ENCODE measurements around the gene PBXIP1.
"Not testable (repeated sequence)": the region's sequence is repeated elsewhere in the genome, so short reads cannot be mapped to it uniquely, and the experiment has no call there.

Gene PBXIP1

DNA sequence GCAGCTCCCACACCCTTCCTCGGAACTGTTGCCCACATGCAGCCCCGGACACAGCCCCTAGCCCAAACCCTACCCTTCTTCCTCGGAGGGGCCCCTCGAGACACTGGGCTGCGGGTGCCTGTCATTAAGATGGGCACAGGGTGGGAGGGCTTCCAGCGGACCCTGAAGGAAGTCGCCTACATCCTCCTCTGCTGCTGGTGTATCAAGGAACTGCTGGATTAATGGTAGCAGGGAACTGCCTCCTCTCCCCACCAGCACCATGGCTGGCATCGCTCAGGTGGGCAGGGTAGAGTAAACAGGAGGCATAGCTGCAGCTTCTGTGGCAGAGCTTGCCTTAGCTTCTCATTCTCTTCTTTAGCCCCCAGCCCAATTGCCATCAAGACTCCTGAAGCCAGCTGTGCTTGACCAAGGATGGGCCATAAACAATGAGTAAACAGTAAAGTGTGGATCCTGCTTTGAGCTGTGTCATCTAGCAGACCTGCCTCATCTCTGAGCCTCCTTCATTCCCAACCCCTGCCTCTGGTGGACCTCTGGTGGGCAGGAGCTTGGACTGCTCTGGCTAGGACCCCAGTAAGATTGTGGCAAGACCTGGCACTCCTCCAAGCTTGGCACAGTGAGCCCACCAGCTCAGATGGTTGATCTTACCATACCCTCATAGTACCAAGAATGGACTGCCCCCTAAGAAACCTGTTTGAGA, 37.8 kb upstream of the PBXIP1 start, which contains the start of gene LENEP:
Gene LENEP, plus strand, starts transcription at position 15 of the 697 bp plus-strand sequence. Its CDS starts 22 bp downstream, at position 37.
- DNase-seq: no peak

DNA sequence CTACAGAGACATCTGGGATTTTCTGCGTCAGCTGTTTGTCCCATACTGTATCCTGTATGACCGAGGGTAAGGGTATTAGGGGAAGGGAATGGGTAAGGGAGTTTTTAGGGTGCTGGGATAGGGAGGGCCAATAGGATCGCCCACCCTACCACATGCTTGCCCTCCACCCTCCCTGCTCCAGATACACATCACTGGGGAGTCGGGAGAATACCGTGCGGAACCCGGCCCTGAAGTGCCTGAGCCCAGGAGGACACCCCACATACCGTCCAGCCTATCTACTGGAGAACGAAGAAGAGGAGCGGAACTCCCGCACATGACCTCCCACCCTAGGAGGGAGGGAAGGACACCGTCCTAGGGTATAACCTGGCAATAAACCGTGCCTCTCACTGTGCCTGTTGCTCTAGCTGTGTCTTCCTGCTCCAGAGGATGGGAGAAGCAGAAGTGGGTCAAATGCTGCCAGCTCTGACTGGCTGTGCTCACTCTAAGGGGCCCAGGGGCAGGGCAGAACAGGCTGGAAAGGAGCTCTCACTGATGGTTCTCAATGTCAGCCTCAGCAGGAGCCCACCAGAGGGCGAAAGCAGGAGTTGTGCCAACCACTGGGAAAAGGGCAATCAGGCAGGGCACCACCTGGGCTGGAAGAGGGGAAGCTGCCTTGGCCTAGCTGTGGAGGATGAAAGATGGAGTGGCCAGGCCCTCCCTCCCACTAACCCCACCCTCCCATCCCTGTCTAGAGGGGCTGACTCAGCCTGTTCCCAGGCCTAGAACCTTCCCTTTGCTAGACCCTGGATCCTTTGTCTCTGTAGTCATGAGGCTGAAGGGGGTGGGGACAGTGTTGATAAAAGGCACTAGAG, 37.0 kb upstream of the PBXIP1 start:
- no peak for DNase-seq

- no peak for DNase-seq
Observed at GRCh38 chr1:154990276-154990675, 34.4 kb upstream of the PBXIP1 start.

GRCh38 chr1:154989195-154989860, 33.4 kb upstream of the PBXIP1 start:
- DNase-seq: no peak

DNA sequence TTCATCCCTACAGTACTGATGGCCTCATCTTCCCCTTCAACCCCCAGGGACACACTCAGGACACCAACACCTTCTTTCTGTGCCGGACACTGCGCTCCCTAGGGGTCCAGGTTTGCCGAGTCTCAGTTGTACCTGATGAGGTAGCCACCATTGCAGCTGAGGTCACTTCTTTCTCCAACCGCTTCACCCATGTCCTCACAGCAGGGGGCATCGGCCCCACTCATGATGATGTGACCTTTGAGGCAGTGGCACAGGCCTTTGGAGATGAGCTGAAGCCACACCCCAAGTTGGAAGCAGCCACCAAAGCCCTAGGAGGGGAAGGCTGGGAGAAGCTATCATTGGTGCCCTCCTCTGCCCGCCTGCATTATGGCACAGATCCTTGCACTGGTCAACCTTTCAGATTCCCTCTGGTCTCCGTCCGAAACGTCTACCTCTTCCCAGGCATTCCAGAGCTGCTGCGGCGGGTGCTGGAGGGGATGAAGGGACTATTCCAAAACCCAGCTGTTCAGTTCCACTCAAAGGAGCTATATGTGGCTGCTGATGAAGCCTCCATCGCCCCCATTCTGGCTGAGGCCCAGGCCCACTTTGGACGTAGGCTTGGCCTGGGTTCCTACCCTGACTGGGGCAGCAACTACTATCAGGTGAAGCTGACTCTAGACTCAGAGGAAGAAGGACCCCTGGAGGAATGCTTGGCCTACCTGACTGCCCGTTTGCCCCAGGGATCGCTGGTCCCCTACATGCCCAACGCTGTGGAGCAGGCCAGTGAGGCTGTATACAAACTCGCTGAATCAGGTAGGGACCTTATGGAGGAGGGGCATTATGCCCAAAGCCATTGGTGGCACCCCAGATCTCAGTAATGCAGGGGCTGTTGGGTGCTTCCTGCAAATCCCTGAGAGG, 32.4 kb upstream of the PBXIP1 start:
- DNase-seq: no peak

DNA sequence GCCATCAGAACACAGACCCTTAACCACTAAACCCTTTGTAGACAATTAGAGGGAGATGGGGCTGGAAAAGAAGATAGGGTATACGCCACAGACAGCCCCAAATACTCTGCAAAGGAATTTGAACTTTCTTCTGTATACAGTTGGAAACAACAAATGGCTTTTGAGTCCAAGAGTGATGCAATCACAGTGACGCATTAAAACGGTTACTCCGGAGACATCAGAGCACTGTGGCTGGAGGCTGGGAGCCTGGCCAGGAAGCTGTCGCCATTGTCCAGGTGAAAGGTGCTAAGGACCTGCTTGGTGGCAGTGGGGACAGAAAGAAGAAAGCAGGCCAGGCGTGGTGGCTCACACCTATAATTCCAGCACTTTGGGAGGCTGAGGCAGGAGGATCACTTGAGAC, 31.4 kb upstream of the PBXIP1 start:
- DNase-seq: no peak

DNA sequence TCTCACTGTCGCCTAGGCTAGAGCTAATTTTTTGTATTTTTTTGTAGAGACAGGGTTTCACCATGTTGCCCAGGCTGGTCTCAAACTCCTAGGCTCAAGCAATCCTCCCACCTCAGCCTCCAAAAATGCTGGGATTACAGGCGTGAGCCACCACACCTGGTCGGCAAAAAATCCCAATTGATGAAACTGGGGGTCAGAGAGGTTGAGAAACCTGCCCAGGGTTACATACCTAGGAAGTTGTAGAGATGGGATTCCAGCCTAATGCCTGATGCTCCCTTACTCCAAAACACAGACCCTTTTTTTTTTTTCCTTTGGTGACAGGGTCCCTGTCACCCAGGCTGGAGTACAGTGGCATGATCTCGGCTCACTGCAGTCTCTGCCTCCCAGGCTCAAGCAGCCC, 30.8 kb upstream of the PBXIP1 start:
- not testable (repeated sequence) for DNase-seq

DNA sequence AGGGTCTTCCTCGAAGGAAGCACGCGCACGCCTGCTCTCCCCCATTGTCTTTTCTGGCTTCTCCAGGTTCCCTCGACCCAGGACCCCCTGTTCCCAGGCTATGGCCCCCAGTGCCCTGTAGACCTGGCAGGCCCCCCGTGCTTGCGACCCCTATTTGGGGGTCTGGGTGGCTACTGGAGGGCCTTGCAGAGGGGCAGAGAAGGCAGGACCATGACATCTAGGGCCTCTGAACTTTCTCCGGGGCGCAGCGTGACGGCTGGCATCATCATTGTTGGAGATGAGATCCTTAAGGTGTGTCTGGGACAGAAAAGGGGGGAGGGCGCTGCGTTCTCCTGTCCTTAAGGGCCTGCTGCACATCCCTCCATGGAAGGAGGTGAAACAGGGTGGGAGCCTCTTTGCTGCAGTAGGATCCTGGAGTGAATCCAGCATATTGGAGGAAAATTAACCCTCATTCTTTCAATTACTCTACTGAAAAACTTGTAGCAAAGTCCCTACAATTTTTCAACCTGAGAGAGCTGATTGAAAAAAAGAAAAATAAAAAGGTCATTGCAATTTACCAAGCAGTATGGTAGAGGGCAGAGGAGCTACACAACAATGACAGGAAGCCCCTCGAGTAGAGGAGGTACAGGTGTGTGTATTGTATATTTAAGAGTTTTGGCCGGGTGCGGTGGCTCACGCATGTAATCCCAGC, 28.0 kb upstream of the PBXIP1 start:
- DNase-seq: no peak

DNA sequence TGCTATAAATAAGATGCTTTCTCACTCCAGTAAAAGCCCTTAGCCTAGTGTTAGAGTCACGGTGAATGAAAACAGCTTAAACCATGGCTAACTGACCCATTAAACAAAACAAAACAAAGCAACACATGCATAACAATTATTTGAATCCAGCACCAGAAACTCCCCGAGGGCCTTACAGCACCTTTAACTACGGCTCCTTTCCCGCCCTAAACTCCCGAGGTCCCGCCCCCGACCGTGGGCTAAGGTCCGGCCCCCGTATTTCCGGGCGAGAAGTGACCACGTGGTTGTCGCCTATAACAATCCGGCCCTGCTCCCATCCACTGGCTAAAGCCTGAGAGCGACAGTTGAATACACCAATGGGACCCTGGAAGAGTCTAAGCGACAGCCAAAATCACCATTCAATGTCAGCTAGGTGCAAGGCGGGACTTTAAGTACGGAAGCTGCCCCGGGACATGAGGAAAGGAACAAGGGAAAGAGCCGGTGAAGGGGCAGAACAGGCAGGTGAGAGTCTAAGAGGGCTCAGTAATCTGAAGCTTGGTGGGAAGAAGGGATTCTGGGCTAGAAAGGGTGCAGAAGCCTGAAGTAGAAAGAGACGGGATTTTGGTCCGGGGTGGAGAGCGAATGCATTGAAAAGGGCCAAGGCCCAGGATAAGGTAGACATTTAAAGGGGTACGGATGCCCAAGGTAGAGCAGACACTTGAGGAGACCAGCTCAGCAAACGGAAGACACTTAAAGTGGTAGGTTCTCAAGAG, 27.2 kb upstream of the PBXIP1 start, which contains the start of gene FLAD1:
Gene FLAD1, plus strand, starts transcription at position 448 of the 752 bp plus-strand sequence. CDS start 351 bp downstream, outside the sequence.
- DNase-seq: peak; percentile 99

GRCh38 chr1:154982341-154982740, 26.4 kb upstream of the PBXIP1 start:
- DNase-seq: no peak

- DNase-seq: no peak
Observed at GRCh38 chr1:154978360-154978759, 22.5 kb upstream of the PBXIP1 start.

GRCh38 chr1:154977762-154978161, 21.9 kb upstream of the PBXIP1 start:
- DNase-seq: not testable (repeated sequence)

- peak; percentile 66 for DNase-seq
Observed at GRCh38 chr1:154975409-154976059, 19.6 kb upstream of the PBXIP1 start.

GRCh38 chr1:154974808-154975408, 19.0 kb upstream of the PBXIP1 start:
- peak; percentile 95 for DNase-seq

DNA sequence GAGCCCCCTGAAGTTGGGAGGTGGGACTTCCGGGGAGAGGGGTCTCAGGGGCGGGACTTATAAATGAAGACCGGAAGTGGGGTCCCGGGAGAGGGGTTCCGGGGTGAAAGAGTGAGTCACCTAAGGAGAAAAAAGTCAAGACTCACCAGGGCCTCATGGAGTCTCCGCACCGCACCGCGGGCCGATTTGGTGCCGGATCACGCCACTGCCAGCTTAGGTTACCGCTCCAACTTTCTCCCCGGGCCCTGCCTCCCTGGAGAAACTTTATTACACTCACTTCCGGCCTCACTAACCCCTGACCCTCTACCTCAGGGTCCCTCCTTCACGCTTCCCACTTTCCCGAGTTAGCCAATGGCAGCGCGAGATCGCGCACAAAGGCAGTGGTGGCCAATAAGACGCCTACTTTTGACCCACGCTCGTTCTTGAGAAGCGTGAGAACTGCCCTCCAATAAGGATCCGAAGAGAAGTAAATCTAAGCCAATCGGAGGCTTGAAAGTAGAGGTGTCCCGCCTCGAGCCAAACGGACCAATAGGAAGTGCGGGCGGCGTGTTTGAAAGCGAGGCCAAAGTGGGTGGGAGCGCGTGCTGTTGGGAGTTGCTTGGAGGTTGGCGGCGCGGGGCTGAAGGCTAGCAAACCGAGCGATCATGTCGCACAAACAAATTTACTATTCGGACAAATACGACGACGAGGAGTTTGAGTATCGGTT, 18.4 kb upstream of the PBXIP1 start, which contains the start of gene CKS1B:
Gene CKS1B, plus strand, starts transcription at position 580 of the 706 bp plus-strand sequence. Its CDS starts 65 bp downstream, at position 645.
- DNase-seq: peak; percentile 100

GRCh38 chr1:154973344-154974101, 17.6 kb upstream of the PBXIP1 start:
- DNase-seq: peak; percentile 94

GRCh38 chr1:154972517-154973343, 16.8 kb upstream of the PBXIP1 start:
- no peak for DNase-seq

DNA sequence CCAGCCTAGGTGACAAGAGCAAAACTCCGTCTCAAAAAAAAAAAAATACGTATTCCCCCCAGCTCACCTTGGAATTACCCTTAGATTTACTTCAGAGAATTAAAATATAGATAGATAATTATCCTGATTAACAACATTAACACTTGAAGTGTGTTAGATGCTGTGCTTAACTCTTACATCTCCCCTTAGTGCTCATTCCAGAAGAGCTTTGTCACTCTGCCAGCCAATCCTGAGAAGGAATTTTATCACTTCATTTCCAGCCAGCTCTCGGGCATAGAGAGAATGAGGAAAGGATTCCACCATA, 16.3 kb upstream of the PBXIP1 start:
- DNase-seq: no peak

Data from CD4-positive, alpha-beta T cell treated with Interleukin-21 for 1 hour (primary cell).